ENCODE data around the gene DLGAP4. TPM values are rescaled to one million over a fixed set of nuclear protein-coding genes. Genes with fewer than 3 reads are reported as not detected.

The DLGAP4 gene
- total and polyA plus RNA-seq, 2 of the 13 experiments (the other 11 are each of a cell fraction or from before 2014, with no cell fraction given): 15.2 to 26.7 TPM

DNA sequence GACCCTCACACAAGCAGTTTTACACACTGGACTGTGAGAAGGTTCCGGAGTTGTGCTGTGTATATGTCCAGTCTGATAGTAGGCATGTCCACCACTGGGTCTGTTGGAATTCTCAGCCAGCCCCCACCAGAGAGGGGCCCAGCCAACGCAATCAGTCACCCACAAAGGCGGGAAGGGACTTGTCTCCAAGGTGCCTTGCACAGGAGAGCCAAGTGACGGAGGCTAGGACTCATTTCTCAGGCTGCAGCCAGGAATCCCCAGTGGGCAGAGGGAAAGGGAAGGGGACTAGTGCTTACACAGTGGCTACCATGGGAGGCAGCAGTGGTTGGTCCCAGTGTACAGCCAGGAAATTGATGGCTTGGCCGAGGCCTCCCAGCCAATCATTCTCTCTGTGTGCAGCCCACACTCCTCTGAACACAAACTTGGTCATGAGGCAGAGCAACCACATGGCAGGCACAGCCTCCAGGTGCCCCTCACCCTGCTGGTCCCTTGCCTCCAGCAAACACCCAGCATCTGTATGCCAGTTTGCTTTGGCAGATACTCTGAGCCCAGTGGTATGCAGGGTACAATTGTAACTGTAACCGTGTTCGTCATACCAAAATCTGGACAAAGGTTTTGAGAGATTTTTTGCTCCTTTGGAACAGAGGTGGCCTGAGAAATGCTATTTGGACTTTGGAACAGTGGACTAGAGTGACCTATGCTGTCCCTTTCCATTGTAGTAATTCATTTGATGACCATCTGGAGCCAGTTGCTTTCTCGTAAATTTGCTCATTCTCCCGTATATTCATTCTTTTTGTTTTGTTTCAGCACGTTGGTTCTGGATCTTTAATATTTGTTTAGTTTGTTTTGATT lies 162.2 kb downstream of the DLGAP4 start (continued):
- TF ChIP-seq XRCC5 (optimal IDR thresholded peaks at IDR 0.05; ENCODE audit: low read length): peak; percentile 78
- peak; percentile 57; the same call in 1 of the 2 replicates for TF ChIP-seq RAD21 (CRISPR knock-in tag; IDR thresholded peaks at IDR 0.05)
- peak; percentile 94 for TF ChIP-seq HDAC2 (CRISPR knock-in tag; IDR thresholded peaks at IDR 0.05)
- peak; percentile 69 for TF ChIP-seq NCOA2 (CRISPR knock-in tag; IDR thresholded peaks at IDR 0.05)
- peak; percentile 47; the same call in 1 of the 2 replicates for TF ChIP-seq TBX3 (IDR thresholded peaks at IDR 0.05; ENCODE audit: borderline replicate concordance)
- peak; percentile 66 for TF ChIP-seq AKAP8 (CRISPR knock-in tag; IDR thresholded peaks at IDR 0.05)
- TF ChIP-seq SIX1 (CRISPR knock-in tag; IDR thresholded peaks at IDR 0.05; ENCODE audit: borderline replicate concordance): peak; percentile 60; the same call in 1 of the 2 replicates
- no peak for TF ChIP-seq BRD4 (CRISPR knock-in tag; IDR thresholded peaks at IDR 0.05)
- TF ChIP-seq NPAS2 (CRISPR knock-in tag; IDR thresholded peaks at IDR 0.05; ENCODE audit: borderline replicate concordance): no peak
- TF ChIP-seq, protein P1, sequence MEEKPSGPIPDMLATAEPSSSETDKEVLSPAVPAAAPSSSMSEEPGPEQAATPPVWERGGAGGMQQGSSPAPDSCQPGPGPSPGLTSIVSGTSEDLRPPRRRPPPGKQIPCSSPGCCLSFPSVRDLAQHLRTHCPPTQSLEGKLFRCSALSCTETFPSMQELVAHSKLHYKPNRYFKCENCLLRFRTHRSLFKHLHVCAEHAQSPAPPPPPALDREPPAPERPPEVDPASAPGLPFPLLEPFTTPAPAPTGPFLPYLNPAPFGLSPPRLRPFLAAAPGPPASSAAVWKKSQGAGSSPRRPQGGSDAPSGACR (CRISPR knock-in tag; IDR thresholded peaks at IDR 0.05): peak; percentile 92; the same call in 1 of the 2 replicates
- TF ChIP-seq, protein P2, sequence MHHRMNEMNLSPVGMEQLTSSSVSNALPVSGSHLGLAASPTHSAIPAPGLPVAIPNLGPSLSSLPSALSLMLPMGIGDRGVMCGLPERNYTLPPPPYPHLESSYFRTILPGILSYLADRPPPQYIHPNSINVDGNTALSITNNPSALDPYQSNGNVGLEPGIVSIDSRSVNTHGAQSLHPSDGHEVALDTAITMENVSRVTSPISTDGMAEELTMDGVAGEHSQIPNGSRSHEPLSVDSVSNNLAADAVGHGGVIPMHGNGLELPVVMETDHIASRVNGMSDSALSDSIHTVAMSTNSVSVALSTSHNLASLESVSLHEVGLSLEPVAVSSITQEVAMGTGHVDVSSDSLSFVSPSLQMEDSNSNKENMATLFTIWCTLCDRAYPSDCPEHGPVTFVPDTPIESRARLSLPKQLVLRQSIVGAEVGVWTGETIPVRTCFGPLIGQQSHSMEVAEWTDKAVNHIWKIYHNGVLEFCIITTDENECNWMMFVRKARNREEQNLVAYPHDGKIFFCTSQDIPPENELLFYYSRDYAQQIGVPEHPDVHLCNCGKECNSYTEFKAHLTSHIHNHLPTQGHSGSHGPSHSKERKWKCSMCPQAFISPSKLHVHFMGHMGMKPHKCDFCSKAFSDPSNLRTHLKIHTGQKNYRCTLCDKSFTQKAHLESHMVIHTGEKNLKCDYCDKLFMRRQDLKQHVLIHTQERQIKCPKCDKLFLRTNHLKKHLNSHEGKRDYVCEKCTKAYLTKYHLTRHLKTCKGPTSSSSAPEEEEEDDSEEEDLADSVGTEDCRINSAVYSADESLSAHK (CRISPR knock-in tag; IDR thresholded peaks at IDR 0.05; ENCODE audit: borderline replicate concordance): 0 out of 2 replicates have a peak, but pooled peaks have one; percentile 14
- TF ChIP-seq ZNF564 (CRISPR knock-in tag; IDR thresholded peaks at IDR 0.05): peak; percentile 34; the same call in 1 of the 2 replicates
- 0 out of 2 replicates have a peak, but pooled peaks have one; percentile 31 for TF ChIP-seq TSC22D2 (CRISPR knock-in tag; IDR thresholded peaks at IDR 0.05; ENCODE audit: borderline replicate concordance)
- TF ChIP-seq, protein P3, sequence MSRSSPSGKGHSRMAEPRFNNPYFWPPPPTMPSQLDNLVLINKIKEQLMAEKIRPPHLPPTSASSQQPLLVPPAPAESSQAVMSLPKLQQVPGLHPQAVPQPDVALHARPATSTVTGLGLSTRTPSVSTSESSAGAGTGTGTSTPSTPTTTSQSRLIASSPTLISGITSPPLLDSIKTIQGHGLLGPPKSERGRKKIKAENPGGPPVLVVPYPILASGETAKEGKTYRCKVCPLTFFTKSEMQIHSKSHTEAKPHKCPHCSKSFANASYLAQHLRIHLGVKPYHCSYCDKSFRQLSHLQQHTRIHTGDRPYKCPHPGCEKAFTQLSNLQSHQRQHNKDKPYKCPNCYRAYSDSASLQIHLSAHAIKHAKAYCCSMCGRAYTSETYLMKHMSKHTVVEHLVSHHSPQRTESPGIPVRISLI (CRISPR knock-in tag; IDR thresholded peaks at IDR 0.05; ENCODE audit: borderline replicate concordance): peak; percentile 65
- TF ChIP-seq NR2F1 (CRISPR knock-in tag; IDR thresholded peaks at IDR 0.05): peak in 1 of 2 experiments; percentile 53; a peak in 1 of 4 replicates
- no peak for TF ChIP-seq TOPORS (CRISPR knock-in tag; IDR thresholded peaks at IDR 0.05)
- TF ChIP-seq, protein P4, sequence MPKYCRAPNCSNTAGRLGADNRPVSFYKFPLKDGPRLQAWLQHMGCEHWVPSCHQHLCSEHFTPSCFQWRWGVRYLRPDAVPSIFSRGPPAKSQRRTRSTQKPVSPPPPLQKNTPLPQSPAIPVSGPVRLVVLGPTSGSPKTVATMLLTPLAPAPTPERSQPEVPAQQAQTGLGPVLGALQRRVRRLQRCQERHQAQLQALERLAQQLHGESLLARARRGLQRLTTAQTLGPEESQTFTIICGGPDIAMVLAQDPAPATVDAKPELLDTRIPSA (CRISPR knock-in tag; IDR thresholded peaks at IDR 0.05; ENCODE audit: borderline replicate concordance): no peak
- TF ChIP-seq YEATS4 (CRISPR knock-in tag; IDR thresholded peaks at IDR 0.05; ENCODE audit: borderline replicate concordance): peak; percentile 88
- peak; percentile 33 for TF ChIP-seq STAG1 (CRISPR knock-in tag; IDR thresholded peaks at IDR 0.05)
- TF ChIP-seq GLI4 (CRISPR knock-in tag; IDR thresholded peaks at IDR 0.05; ENCODE audit: borderline replicate concordance): peak; percentile 80
- TF ChIP-seq DPF2 (CRISPR knock-in tag; IDR thresholded peaks at IDR 0.05; ENCODE audit: borderline replicate concordance, low read depth): no peak; the same call in 1 of the 2 replicates
- TF ChIP-seq NCOR1 (IDR thresholded peaks at IDR 0.05; ENCODE audit: borderline replicate concordance, low read length): peak; percentile 98
- TF ChIP-seq KDM4B (CRISPR knock-in tag; IDR thresholded peaks at IDR 0.05): peak; percentile 91
- peak; percentile 56 for TF ChIP-seq RBFOX2 (IDR thresholded peaks at IDR 0.05; ENCODE audit: low read depth, low read length)

All from HepG2 (cell line).